Measurements from ENCODE around the gene HBE1.

HBE1 gene

GRCh38 chr11:5232176-5232575 lies 37.6 kb downstream of the HBE1 start:
- no peak for DNase-seq

GRCh38 chr11:5231111-5231510 lies 38.6 kb downstream of the HBE1 start:
- DNase-seq, result no peak

- DNase-seq, result no peak
These were observed 39.5 kb downstream of the HBE1 start for GRCh38 chr11:5230266-5230665.

DNA sequence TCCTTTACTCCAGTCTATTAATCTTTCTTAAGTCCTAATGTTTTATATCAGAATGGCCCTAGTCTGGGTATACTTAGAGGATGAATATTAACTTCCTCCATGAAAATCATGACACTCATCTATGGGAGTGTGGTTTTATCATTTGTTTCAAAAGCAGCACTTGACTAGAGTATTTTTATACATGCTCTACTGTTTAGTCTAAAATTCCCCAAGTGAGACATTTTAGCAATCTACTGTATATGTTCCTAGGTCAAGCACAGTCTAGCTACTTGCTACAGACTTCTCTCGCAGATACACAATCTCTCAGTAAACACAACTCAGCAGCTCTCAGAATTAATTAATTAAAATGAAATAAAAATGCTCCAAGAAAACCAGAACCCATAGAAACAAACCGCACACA lies 39.9 kb downstream of the HBE1 start:
- no peak for DNase-seq

DNA sequence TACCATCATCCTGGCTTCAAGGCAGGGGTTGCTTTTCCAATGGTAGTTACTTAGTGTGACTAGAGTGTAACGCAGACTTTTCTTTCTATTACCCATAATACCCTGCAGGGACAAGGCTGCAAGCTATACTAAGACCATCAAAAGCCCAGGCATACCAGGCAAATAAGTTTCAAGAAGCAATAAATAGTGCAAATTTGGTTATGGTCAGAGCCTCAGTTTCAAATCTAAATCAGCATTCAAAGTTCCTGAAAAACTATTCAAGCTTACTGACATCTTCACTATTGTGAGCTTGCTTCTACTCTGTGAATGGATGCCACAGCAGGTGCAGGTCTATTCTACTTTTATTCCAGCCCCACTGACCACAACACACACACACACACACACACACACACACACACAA lies 40.4 kb downstream of the HBE1 start:
- no peak for DNase-seq

DNA sequence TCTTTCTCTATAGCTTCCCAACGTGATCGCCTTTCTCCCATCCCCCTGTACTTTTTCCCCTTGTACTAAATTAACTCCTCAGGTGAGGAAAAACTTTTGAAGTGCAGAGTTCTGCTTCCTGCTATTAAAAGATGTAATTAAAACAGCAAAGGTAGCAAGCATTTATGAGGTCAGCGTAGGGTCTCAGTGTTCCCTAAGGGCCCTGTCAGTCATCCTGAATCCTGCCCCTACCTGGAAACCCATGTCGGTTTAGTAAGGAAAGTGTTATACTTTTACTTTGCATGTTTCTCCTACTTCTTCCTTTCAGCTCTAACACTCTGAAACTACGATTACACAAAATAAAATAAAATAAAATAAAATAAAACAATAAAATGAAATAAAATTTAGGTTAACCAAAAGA lies 41.6 kb downstream of the HBE1 start:
- DNase-seq, result no peak

- DNase-seq, result no peak
These were observed 42.1 kb downstream of the HBE1 start for GRCh38 chr11:5227681-5228080.

GRCh38 chr11:5226732-5227310 lies 42.9 kb downstream of the HBE1 start, which contains the start of gene HBB:
HBB (minus strand) TSS chr11:5227071; CDS start chr11:5227021, 50 bp downstream.
- no peak for DNase-seq

DNA sequence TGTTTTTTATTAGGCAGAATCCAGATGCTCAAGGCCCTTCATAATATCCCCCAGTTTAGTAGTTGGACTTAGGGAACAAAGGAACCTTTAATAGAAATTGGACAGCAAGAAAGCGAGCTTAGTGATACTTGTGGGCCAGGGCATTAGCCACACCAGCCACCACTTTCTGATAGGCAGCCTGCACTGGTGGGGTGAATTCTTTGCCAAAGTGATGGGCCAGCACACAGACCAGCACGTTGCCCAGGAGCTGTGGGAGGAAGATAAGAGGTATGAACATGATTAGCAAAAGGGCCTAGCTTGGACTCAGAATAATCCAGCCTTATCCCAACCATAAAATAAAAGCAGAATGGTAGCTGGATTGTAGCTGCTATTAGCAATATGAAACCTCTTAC lies 44.3 kb downstream of the HBE1 start:
- no peak for DNase-seq

DNA sequence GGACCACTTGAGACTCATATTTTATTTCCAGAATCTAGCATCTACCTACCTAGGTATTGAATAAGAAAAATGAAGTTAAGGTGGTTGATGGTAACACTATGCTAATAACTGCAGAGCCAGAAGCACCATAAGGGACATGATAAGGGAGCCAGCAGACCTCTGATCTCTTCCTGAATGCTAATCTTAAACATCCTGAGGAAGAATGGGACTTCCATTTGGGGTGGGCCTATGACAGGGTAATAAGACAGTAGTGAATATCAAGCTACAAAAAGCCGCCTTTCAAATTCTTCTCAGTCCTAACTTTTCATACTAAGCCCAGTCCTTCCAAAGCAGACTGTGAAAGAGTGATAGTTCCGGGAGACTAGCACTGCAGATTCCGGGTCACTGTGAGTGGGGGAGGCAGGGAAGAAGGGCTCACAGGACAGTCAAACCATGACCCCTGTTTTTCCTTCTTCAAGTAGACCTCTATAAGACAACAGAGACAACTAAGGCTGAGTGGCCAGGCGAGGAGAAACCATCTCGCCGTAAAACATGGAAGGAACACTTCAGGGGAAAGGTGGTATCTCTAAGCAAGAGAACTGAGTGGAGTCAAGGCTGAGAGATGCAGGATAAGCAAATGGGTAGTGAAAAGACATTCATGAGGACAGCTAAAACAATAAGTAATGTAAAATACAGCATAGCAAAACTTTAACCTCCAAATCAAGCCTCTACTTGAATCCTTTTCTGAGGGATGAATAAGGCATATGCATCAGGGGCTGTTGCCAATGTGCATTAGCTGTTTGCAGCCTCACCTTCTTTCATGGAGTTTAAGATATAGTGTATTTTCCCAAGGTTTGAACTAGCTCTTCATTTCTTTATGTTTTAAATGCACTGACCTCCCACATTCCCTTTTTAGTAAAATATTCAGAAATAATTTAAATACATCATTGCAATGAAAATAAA lies 44.9 kb downstream of the HBE1 start:
- no peak for DNase-seq

GRCh38 chr11:5223686-5224085 lies 46.1 kb downstream of the HBE1 start:
- no peak for DNase-seq

DNA sequence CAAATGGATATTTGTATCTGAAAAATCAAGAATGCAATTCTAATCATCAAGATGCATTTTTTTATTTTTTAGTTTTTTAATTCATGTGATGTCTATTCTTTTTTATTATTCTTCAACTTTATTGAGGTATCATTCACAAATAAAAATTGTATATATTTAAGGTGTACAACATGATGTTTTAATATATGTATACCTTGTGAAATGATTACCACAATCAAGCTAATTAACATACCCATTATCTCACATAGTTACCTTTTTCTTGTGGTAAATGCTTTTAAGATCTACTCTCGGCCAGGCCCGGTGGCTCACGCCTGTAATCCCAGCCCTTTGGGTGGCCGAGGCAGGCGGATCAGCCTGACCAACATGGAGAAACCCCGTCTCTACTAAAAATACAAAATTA lies 46.6 kb downstream of the HBE1 start:
- DNase-seq, result no peak
